HG02970 (cell line): ENCODE measurements around the gene CNPY4.

Experiments
- ATAC-seq: cut with Tn5 transposase; IDR thresholded peaks from one replicate; pipeline ENCODE4 v1.9.1; 2021; ENCODE audit warnings: mild to moderate bottlenecking, moderate library complexity, moderate number of reproducible peaks; ENCODE audit not compliant: unreplicated experiment, low FRiP score

The CNPY4 gene

GRCh38 chr7:100163871-100164270, 44.4 kb downstream of the CNPY4 start:
- no peak for ATAC-seq

DNA sequence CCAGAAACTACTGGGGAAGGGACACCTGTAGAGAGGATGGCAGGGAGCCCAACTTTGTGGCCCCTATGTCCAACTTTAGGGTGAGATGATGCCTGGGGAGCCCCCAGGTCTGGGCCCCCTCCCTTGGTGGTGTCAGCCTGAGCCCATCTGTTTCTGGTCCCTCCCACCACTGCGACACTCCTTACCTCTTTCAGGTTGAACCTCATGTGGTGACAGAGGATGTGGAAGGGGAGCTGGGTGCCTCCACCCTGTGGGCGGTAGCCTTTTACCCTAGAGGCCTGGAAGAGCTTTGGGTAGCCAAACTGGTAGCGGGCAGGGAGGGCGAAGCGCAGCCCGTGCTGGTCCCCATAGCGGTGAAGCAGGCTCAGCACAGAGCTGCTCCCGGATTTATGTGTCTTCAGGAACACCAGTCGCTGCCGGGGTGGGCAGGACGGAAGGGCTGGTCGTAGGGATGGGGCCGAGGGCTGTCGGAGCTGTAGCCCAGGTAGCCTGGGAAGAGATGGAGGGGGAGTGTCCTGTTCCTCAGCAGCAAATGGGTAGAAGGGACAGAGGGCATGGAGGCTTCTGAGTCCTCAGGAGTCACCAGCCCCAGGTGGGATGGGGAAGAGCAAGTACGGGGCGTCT, 47.0 kb downstream of the CNPY4 start:
- ATAC-seq: no peak

DNA sequence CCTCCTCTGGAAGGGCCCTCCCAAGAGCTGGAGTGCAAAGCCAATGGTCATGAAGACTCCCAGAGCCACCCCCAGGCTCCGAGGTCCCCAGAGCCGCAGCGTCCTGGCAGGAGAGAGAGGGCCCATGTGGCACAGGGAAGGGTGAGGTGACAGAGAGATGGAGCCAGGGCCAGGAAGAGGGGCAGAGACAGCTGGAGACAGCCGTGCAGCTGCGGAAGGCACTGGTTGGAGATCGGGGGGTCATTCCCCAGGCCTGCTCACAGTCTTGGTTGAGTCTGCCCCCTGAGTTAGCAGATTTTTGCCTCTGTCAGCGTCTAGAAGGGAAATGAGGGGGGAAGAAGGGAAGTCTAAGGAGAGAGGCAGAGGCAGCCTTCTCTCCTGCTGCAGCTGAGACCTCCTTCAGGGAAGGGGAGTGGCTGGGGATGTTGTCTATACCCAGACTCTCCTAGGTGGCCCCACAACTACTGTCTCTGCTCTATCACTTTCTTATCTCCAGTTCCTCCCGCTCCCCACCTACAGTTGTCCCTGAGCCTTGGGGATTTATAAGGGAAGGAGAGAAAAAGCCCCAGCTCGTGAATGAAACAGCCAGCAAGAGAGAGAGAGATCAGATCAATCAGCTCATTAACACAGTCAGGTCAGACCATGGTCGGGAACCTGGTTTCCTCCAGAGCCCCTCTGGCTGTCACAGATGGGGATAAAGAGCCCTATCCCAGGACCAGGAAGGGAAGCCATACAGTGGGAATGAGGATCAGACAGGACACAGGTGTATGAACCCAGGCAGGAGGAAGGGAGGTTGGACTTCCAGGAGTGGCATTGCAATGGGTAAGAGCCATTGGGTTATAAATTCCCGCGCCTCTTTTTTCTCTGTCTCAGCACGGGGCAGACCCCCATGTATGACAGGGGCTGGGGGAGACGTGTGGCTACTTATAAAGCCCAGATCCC, 47.8 kb downstream of the CNPY4 start:
- ATAC-seq: no peak

DNA sequence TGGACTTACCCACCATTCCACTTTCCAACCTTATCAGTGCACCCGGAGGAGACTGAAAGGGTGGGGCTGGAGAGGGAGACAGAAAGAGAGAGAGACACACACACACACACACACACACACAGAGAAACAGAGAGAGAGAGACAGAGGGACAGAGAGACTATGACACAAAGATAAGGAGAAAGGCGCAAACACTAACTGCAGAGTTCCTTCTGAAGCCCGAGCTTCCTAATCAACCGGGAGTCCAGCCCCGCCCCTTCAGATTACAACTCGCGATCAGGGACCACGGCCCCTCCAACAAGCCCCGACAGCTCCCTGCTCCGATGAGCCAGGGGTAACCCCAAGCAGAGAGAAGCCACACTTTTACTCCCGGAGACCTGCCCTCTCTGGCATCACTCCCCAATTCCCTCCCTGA, 48.5 kb downstream of the CNPY4 start:
- no peak for ATAC-seq

DNA sequence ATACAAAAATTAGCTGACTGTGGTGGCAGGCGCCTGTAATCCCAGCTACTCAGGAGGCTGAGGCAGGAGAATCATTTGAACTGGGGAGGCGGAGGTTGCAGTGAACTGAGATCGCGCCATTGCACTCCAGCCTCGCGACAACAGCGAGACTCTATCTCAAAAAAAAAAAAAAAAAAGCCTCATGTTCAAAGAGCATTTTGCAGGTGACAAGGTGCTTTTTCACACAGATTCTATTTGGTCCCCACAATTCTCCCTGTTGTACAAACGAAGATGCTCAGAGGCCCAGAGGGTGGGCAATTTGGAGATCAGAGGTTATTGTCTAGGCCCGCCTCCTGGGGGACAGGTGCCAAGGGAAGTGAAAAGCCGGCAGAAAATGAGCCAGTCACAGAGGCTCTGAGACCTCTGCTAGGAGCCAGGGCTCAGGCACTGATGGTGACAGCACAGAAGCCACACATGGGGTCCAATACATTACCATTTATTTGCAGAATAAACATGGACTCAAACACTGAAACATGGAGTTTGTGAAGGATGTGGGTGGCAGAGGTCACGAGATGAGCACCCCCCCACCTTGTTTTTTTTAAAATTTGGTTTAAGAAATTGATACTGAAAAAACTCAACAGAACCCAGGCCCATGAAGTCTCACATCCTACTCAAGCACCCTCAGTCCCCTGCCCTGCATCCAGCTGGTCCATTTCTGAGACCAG, 49.9 kb downstream of the CNPY4 start:
- ATAC-seq: no peak

DNA sequence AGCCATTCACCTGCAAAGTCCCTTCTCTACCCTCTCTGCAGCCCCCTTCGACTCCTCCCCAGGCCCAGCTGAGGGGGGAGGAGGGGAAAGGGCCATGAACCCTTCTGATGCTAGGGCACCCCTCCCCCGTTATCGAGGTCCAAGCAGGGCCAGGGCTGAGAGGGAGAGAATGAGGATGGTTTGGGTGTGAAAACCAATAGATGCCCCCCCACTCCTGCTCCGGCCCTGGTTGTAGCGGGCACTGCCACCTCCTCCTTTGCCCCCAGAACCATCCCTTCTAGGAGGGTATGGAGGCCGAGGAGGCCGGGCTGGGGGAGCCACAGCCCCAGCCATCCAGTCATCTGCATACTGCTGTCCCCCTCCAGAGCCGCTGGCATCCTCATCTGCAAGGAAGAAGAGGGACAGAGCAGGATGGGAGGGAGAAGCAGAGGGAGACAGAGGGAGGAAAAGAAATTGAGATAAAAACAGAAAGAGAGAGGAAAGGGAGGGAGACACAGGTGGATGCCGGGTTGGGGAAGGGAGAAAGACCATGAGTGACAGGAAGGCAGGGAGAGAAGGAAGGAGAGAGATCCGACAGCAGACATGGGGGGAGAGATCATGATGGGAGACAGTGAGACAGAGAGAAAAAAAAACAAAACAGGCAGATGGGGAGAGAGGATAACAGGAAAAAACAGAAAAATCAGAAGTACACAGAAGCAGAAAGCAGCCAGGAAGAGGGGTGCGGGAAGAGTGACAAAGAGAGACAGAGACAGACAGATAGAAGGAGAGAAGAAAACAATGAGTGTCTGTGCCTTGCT, 50.9 kb downstream of the CNPY4 start:
- no peak for ATAC-seq

GRCh38 chr7:100171087-100171681, 51.8 kb downstream of the CNPY4 start:
- ATAC-seq: no peak

GRCh38 chr7:100171840-100172239, 52.4 kb downstream of the CNPY4 start:
- ATAC-seq: no peak

- ATAC-seq: no peak
Measured at GRCh38 chr7:100173806-100174495, 54.5 kb downstream of the CNPY4 start.

DNA sequence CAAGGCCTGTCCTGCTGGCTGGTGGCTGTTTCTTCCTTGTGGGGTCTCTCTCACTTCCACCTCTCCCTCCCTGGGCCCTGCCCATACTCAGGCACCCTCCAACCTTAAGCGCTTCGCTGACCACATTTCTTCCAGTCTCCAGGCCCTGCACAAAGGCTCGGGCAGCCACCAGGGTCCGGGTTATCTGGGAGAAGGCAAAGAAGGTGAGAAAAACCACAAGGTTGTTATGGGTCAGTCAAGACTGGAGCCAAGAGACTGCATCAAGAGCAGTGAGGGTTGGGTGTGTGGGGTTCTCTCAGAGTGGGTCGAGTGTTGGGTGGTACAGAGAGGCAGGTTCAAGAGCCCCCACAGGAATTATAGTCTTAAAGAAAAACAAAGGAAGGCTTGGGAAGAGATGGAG, 55.1 kb downstream of the CNPY4 start:
- ATAC-seq: no peak
